SK-N-SH treated with all-trans-retinoic acid at 6 μM for 48 hours (cell line): ENCODE measurements around the gene UROC1.

Experiments
- ATAC-seq: fragments of 200-7000 bp; cut with Tn5 transposase; 3 replicates; pipeline ENCODE4 v1.9.1; 2020; ENCODE audit warnings: mild to moderate bottlenecking, moderate library complexity
- ARNTL ChIP-seq: fragments of 450-650 bp; formaldehyde crosslinking; IDR thresholded peaks from 2 replicates; pipeline ENCODE4 v1.5.0; 2020; ENCODE audit warnings: low read depth, mild to moderate bottlenecking, moderate library complexity, borderline replicate concordance
- BACH2 ChIP-seq: fragments of 250-450 bp; sonication (Bioruptor Pico); IDR thresholded peaks from 2 replicates; pipeline ENCODE4 v1.9.0; 2021; ENCODE audit warnings: mild to moderate bottlenecking, borderline replicate concordance
- CSDC2 ChIP-seq: fragments of 250-450 bp; sonication (Bioruptor Pico); IDR thresholded peaks from 2 replicates; pipeline ENCODE4 v1.5.0; 2020; ENCODE audit warnings: mild to moderate bottlenecking, moderate library complexity
- ESRRG ChIP-seq: fragments of 250-450 bp; sonication (Bioruptor Pico); IDR thresholded peaks from 2 replicates; pipeline ENCODE4 v1.6.1; 2021; ENCODE audit warnings: mild to moderate bottlenecking
- GLIS3 ChIP-seq: fragments of 250-450 bp; sonication (Bioruptor Pico); IDR thresholded peaks from 2 replicates; pipeline ENCODE4 v1.5.0; 2020; ENCODE audit warnings: mild to moderate bottlenecking, moderate library complexity
- ISL1 ChIP-seq: fragments of 250-450 bp; sonication (Bioruptor Pico); IDR thresholded peaks from 2 replicates; pipeline ENCODE4 v2.1.2; 2022; ENCODE audit warnings: mild to moderate bottlenecking, moderate library complexity
- OSR1 ChIP-seq: fragments of 250-450 bp; sonication (Bioruptor Pico); IDR thresholded peaks from 2 replicates; pipeline ENCODE4 v1.8.0; 2022; ENCODE audit warnings: moderate library complexity, mild to moderate bottlenecking, inconsistent platforms
- POU6F1 ChIP-seq: fragments of 250-450 bp; sonication (Bioruptor Pico); IDR thresholded peaks from 2 replicates; pipeline ENCODE4 v1.8.0; 2021; ENCODE audit warnings: low read depth, mild to moderate bottlenecking, moderate library complexity, borderline replicate concordance
- PPARA ChIP-seq: fragments of 250-450 bp; sonication (Bioruptor Pico); IDR thresholded peaks from 2 replicates; pipeline ENCODE4 v1.5.0; 2020; ENCODE audit warnings: mild to moderate bottlenecking, borderline replicate concordance
- RARB ChIP-seq: fragments of 250-450 bp; sonication (Bioruptor Pico); IDR thresholded peaks from 2 replicates; pipeline ENCODE4 v1.8.0; 2021; ENCODE audit warnings: mild to moderate bottlenecking, moderate library complexity
- SNAI2 ChIP-seq: fragments of 250-450 bp; sonication (Bioruptor Pico); IDR thresholded peaks from 2 replicates; pipeline ENCODE4 v1.5.0; 2020; ENCODE audit warnings: mild to moderate bottlenecking, moderate library complexity
- TOX ChIP-seq: fragments of 250-450 bp; sonication (Bioruptor Pico); IDR thresholded peaks from 2 replicates; pipeline ENCODE4 v1.8.0; 2021; ENCODE audit warnings: mild to moderate bottlenecking, moderate library complexity, borderline replicate concordance
- ZC3H10 ChIP-seq: fragments of 250-450 bp; sonication (Bioruptor Pico); IDR thresholded peaks from 2 replicates; pipeline ENCODE4 v1.5.1; 2021; ENCODE audit warnings: mild to moderate bottlenecking, moderate library complexity
- ZFP3 ChIP-seq: fragments of 250-450 bp; sonication (Bioruptor Pico); IDR thresholded peaks from 2 replicates; pipeline ENCODE4 v1.5.0; 2020; ENCODE audit warnings: mild to moderate bottlenecking, moderate library complexity
- ZFP30 ChIP-seq: fragments of 450-650 bp; formaldehyde crosslinking; IDR thresholded peaks from 2 replicates; pipeline ENCODE4 v1.5.0; 2022; ENCODE audit warnings: mild to moderate bottlenecking, moderate library complexity
- ZNF565 ChIP-seq: fragments of 450-650 bp; formaldehyde crosslinking; conservative IDR thresholded peaks from 2 replicates; pipeline ENCODE4 v1.5.0; 2020; ENCODE audit warnings: low read depth, mild to moderate bottlenecking, moderate library complexity
- ZNF70 ChIP-seq: fragments of 450-650 bp; formaldehyde crosslinking; IDR thresholded peaks from 2 replicates; pipeline ENCODE4 v1.5.0; 2020; ENCODE audit warnings: mild to moderate bottlenecking, moderate library complexity
- ZNF8 ChIP-seq: fragments of 450-650 bp; formaldehyde crosslinking; IDR thresholded peaks from 2 replicates; pipeline ENCODE4 v1.5.0; 2020; ENCODE audit warnings: mild to moderate bottlenecking, moderate library complexity
- TF ChIP-seq, protein P1 (sequence below): fragments of 250-450 bp; sonication (Bioruptor Pico); IDR thresholded peaks from 2 replicates; pipeline ENCODE4 v1.5.1; 2020; ENCODE audit warnings: low read depth, mild to moderate bottlenecking, moderate library complexity
- TF ChIP-seq, protein P2 (sequence below): fragments of 250-450 bp; sonication (Bioruptor Pico); IDR thresholded peaks from 2 replicates; pipeline ENCODE4 v1.5.0; 2020; ENCODE audit warnings: mild to moderate bottlenecking, moderate library complexity
- TF ChIP-seq, protein P3 (sequence below): fragments of 250-450 bp; sonication (Bioruptor Pico); IDR thresholded peaks from 2 replicates; pipeline ENCODE4 v1.8.0; 2020; ENCODE audit warnings: mild to moderate bottlenecking, moderate library complexity, borderline replicate concordance

The UROC1 gene

GRCh38 chr3:126485956-126486355 is 31.6 kb downstream of the UROC1 start:
- TF ChIP-seq ZFP3 (CRISPR knock-in tag) (no peak), RARB (CRISPR knock-in tag) (no peak), CSDC2 (CRISPR knock-in tag) (no peak), ZNF565 (CRISPR knock-in tag) (no peak), ZNF70 (CRISPR knock-in tag) (no peak), SNAI2 (CRISPR knock-in tag) (no peak), ISL1 (CRISPR knock-in tag) (no peak), ZFP30 (no peak), ZNF8 (CRISPR knock-in tag) (no peak), ZC3H10 (CRISPR knock-in tag) (no peak), OSR1 (no peak), BACH2 (CRISPR knock-in tag) (no peak), POU6F1 (no peak)
- TF ChIP-seq, protein P1, sequence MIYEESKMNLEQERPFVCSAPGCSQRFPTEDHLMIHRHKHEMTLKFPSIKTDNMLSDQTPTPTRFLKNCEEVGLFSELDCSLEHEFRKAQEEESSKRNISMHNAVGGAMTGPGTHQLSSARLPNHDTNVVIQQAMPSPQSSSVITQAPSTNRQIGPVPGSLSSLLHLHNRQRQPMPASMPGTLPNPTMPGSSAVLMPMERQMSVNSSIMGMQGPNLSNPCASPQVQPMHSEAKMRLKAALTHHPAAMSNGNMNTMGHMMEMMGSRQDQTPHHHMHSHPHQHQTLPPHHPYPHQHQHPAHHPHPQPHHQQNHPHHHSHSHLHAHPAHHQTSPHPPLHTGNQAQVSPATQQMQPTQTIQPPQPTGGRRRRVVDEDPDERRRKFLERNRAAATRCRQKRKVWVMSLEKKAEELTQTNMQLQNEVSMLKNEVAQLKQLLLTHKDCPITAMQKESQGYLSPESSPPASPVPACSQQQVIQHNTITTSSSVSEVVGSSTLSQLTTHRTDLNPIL (CRISPR knock-in tag): no peak
- TF ChIP-seq, protein P2, sequence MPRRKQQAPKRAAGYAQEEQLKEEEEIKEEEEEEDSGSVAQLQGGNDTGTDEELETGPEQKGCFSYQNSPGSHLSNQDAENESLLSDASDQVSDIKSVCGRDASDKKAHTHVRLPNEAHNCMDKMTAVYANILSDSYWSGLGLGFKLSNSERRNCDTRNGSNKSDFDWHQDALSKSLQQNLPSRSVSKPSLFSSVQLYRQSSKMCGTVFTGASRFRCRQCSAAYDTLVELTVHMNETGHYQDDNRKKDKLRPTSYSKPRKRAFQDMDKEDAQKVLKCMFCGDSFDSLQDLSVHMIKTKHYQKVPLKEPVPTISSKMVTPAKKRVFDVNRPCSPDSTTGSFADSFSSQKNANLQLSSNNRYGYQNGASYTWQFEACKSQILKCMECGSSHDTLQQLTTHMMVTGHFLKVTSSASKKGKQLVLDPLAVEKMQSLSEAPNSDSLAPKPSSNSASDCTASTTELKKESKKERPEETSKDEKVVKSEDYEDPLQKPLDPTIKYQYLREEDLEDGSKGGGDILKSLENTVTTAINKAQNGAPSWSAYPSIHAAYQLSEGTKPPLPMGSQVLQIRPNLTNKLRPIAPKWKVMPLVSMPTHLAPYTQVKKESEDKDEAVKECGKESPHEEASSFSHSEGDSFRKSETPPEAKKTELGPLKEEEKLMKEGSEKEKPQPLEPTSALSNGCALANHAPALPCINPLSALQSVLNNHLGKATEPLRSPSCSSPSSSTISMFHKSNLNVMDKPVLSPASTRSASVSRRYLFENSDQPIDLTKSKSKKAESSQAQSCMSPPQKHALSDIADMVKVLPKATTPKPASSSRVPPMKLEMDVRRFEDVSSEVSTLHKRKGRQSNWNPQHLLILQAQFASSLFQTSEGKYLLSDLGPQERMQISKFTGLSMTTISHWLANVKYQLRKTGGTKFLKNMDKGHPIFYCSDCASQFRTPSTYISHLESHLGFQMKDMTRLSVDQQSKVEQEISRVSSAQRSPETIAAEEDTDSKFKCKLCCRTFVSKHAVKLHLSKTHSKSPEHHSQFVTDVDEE (CRISPR knock-in tag): no peak
- ATAC-seq: no peak

- ATAC-seq: no peak
These were observed 32.2 kb downstream of the UROC1 start for GRCh38 chr3:126485176-126485897.

More at GRCh38 chr3:126485176-126485897, 32.2 kb downstream of the UROC1 start:
- TF ChIP-seq ESRRG (CRISPR knock-in tag): no peak
- no peak for TF ChIP-seq PPARA
- TF ChIP-seq ZNF565 (CRISPR knock-in tag): no peak
- TF ChIP-seq ARNTL (CRISPR knock-in tag): no peak
- TF ChIP-seq, protein P1 (CRISPR knock-in tag): no peak
- no peak for TF ChIP-seq GLIS3 (CRISPR knock-in tag)
- TF ChIP-seq TOX (CRISPR knock-in tag): no peak
- TF ChIP-seq, protein P2 (CRISPR knock-in tag): no peak
- no peak for TF ChIP-seq ZFP30
- no peak for TF ChIP-seq POU6F1
- TF ChIP-seq, protein P3, sequence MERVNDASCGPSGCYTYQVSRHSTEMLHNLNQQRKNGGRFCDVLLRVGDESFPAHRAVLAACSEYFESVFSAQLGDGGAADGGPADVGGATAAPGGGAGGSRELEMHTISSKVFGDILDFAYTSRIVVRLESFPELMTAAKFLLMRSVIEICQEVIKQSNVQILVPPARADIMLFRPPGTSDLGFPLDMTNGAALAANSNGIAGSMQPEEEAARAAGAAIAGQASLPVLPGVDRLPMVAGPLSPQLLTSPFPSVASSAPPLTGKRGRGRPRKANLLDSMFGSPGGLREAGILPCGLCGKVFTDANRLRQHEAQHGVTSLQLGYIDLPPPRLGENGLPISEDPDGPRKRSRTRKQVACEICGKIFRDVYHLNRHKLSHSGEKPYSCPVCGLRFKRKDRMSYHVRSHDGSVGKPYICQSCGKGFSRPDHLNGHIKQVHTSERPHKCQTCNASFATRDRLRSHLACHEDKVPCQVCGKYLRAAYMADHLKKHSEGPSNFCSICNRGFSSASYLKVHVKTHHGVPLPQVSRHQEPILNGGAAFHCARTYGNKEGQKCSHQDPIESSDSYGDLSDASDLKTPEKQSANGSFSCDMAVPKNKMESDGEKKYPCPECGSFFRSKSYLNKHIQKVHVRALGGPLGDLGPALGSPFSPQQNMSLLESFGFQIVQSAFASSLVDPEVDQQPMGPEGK (CRISPR knock-in tag): no peak
